ENCODE results near the gene YWHAB. TPM values are rescaled to one million over a fixed set of nuclear protein-coding genes. Genes with fewer than 3 reads are reported as not detected.

Gene YWHAB
- polyA plus RNA-seq, 4 donors: 125 to 157 (median 138) TPM

DNA sequence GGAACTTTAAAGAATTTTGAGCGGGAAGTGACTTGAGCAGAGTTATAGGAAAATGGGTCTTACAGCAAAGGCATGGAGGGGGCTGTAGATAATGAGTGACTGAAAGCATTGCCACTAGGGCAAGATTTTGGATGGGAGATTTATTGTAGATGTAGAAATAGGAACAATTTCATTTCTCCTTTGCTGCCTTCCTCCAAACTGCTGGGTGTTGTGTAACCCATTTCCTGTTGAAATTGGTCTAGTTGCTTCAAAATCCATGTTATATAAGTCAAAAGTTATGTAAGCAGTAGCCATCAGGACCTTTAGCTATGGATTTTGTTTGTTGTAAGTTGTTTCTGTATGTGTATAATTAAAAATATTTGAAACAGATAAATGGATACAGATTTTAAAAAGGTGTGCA lies 11.1 kb downstream of the YWHAB start:
- no peaks in the 10 kb centered on the region for H3K27me3 ChIP-seq (ENCODE audit: control insufficient read depth in 3 of 3, insufficient read depth in 3 of 3, low read length in 3 of 3)
- 83 to 100% (median 100%) methylated on average over 1 of the region's 1 CpG for WGBS, 3 donors
- no peak for DNase-seq
- no peak overlapping the region for H3K4me3 ChIP-seq (ENCODE audit: low read depth in 1 of 3, low read length in 3 of 3)
- no peaks in the 10 kb centered on the region for H3K9me3 ChIP-seq (ENCODE audit: control insufficient read depth in 2 of 2, insufficient read depth in 1 of 2, low read depth in 1 of 2, low read length in 1 of 2)
- no peak overlapping the region for H3K27ac ChIP-seq (ENCODE audit: low read depth in 1 of 3, low read length in 2 of 3)
- H3K4me1 ChIP-seq (ENCODE audit: control insufficient read depth in 3 of 3, insufficient read depth in 2 of 3, low read depth in 1 of 3, low read length in 2 of 3): peaks cover 4 to 24% (median 12%) of the 10 kb centered on the region in 3 donors
- peaks cover 0 to 4% (median 3%) of the 10 kb centered on the region in 3 donors for H3K36me3 ChIP-seq (ENCODE audit: control insufficient read depth in 3 of 3, insufficient read depth in 2 of 3, low read depth in 1 of 3, low read length in 3 of 3)
- no peak for FAIRE-seq

DNA sequence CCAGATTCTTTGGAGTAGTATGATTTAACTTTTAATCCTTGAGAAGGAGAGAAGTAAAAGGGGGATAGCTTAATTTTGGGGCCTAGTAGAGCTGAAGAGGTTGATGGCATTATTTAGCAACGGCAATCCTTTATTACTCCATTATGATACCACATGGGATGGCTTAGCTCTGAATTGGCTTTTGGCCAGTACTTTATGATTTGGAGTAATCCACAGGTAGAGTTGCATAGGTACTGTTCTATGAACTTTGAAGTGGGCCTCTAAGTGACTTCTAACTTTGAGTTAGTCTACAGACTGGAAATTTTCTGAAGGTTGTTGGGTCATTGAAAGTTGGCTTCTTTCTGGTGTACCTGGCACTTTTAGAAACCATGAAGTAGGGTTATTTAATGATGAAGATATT lies 11.6 kb downstream of the YWHAB start:
- Histone ChIP-seq H3K36me3 (ENCODE audit: control insufficient read depth in 3 of 3, insufficient read depth in 2 of 3, low read depth in 1 of 3, low read length in 3 of 3) (peaks cover 3 to 5% (median 4%) of the 10 kb centered on the region in 3 donors), H3K9me3 (ENCODE audit: control insufficient read depth in 2 of 2, insufficient read depth in 1 of 2, low read depth in 1 of 2, low read length in 1 of 2) (no peaks in the 10 kb centered on the region), H3K4me1 (ENCODE audit: control insufficient read depth in 3 of 3, insufficient read depth in 2 of 3, low read depth in 1 of 3, low read length in 2 of 3) (peaks cover 4 to 24% (median 12%) of the 10 kb centered on the region in 3 donors), H3K27ac (ENCODE audit: low read depth in 1 of 3, low read length in 2 of 3) (peak overlapping the region; percentile 27 to 66 (median 32)), H3K4me3 (ENCODE audit: low read depth in 1 of 3, low read length in 3 of 3) (no peak overlapping the region), H3K27me3 (ENCODE audit: control insufficient read depth in 3 of 3, insufficient read depth in 3 of 3, low read length in 3 of 3) (no peaks in the 10 kb centered on the region)
- DNase-seq: peak; percentile 79 to 90
- WGBS, 3 donors: 24 to 50% (median 27%) methylated on average over 1 of the region's 1 CpG
- FAIRE-seq: no peak

DNA sequence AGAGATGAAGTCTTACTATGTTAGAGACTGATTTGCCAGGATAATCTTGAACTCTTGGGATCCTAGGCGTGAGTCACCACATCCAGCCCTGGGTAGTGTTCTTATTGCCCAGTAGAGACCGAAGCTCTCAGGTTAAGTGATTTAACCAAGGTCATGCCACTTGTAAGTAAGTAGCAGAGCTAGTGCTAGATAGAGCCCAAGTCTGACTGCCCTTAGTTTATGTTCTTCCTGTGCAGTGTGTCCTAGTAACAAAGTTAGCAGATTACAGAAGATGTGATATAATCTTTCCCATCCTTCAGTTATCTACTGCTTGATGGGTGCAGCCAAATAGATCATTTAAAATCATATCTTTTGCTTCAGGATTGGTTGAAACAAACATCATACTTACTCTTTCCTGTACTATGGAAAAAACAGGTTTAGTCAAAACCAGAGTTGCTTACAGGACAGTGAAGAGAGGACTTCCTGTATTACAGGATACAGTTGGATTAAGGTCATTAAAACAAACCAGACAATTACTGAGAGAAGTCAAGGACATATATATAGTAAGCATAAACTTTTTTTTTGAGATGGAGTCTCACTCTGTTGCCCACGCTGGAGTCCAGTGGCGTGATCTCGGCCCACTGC lies 14.8 kb downstream of the YWHAB start:
- Histone ChIP-seq H3K36me3 (ENCODE audit: control insufficient read depth in 3 of 3, insufficient read depth in 2 of 3, low read depth in 1 of 3, low read length in 3 of 3) (peaks cover 8 to 19% (median 18%) of the 10 kb centered on the region in 3 donors), H3K9me3 (ENCODE audit: control insufficient read depth in 2 of 2, insufficient read depth in 1 of 2, low read depth in 1 of 2, low read length in 1 of 2) (no peaks in the 10 kb centered on the region), H3K4me1 (ENCODE audit: control insufficient read depth in 3 of 3, insufficient read depth in 2 of 3, low read depth in 1 of 3, low read length in 2 of 3) (peaks cover 4 to 18% (median 12%) of the 10 kb centered on the region in 3 donors), H3K4me3 (ENCODE audit: low read depth in 1 of 3, low read length in 3 of 3) (no peak overlapping the region), H3K27ac (ENCODE audit: low read depth in 1 of 3, low read length in 2 of 3) (peak overlapping the region in 1 of 3 donors; percentile 11), H3K27me3 (ENCODE audit: control insufficient read depth in 3 of 3, insufficient read depth in 3 of 3, low read length in 3 of 3) (no peaks in the 10 kb centered on the region)
- 79 to 84% (median 80%) methylated on average over 5 of the region's 5 CpGs for WGBS, 3 donors
- DNase-seq (peak in 1 of 2 donors; percentile 37), FAIRE-seq (no peak)

DNA sequence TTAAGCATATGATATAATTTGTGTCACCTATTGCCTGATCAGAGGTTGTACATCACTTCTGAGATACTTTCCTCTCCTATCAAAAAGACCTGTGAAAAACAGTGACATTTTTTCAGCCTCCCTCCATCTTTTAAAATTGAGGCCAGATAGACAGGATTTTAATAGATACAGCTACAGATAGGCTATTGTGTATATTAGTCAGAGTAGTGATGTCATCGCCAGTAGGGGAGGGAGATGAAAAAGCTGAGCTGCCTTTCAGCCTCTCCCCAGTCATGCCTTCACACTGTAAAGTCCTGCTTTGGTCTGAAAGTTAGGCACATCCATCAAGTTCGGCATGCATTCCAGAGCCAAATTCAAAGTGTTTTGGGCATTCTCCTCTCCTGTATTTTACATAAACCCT lies 16.5 kb downstream of the YWHAB start:
- Histone ChIP-seq H3K27ac (ENCODE audit: low read depth in 1 of 3, low read length in 2 of 3) (no peak overlapping the region), H3K9me3 (ENCODE audit: control insufficient read depth in 2 of 2, insufficient read depth in 1 of 2, low read depth in 1 of 2, low read length in 1 of 2) (no peaks in the 10 kb centered on the region), H3K4me1 (ENCODE audit: control insufficient read depth in 3 of 3, insufficient read depth in 2 of 3, low read depth in 1 of 3, low read length in 2 of 3) (peaks cover 0 to 8% (median 8%) of the 10 kb centered on the region in 3 donors), H3K36me3 (ENCODE audit: control insufficient read depth in 3 of 3, insufficient read depth in 2 of 3, low read depth in 1 of 3, low read length in 3 of 3) (peaks cover 8 to 28% (median 21%) of the 10 kb centered on the region in 3 donors), H3K27me3 (ENCODE audit: control insufficient read depth in 3 of 3, insufficient read depth in 3 of 3, low read length in 3 of 3) (no peaks in the 10 kb centered on the region), H3K4me3 (ENCODE audit: low read depth in 1 of 3, low read length in 3 of 3) (no peak overlapping the region)
- FAIRE-seq: no peak
- no peak for DNase-seq
- 83 to 92% (median 85%) methylated on average over 2 of the region's 2 CpGs for WGBS, 3 donors

DNA sequence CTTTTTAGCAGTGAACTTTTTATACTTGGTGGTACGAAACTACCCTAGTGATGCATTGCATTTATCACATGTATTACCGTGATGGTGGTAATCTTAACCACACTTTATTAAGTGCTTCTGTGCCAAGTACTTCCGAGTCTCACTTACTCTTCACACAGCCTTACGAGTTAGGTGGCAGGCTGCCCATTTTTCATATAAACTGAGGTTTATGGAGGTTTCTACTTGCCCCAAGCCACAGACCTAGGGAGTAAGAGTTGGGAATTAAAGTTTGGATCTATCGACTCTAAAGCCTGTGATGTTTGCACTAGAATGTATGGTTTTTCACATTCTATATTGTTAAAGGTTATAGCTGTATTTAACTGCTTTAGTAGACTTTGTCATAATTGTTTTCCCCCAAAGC lies 18.9 kb downstream of the YWHAB start:
- no peak for FAIRE-seq
- no peaks in the 10 kb centered on the region for H3K27me3 ChIP-seq (ENCODE audit: control insufficient read depth in 3 of 3, insufficient read depth in 3 of 3, low read length in 3 of 3)
- peaks cover 18 to 29% (median 23%) of the 10 kb centered on the region in 3 donors for H3K36me3 ChIP-seq (ENCODE audit: control insufficient read depth in 3 of 3, insufficient read depth in 2 of 3, low read depth in 1 of 3, low read length in 3 of 3)
- no peak for DNase-seq
- 81 to 90% (median 84%) methylated on average over 5 of the region's 5 CpGs for WGBS, 3 donors
- no peak overlapping the region for H3K4me3 ChIP-seq (ENCODE audit: low read depth in 1 of 3, low read length in 3 of 3)
- H3K9me3 ChIP-seq (ENCODE audit: control insufficient read depth in 2 of 2, insufficient read depth in 1 of 2, low read depth in 1 of 2, low read length in 1 of 2): no peaks in the 10 kb centered on the region
- H3K27ac ChIP-seq (ENCODE audit: low read depth in 1 of 3, low read length in 2 of 3): no peak overlapping the region
- peaks cover 3 to 4% (median 3%) of the 10 kb centered on the region in 3 donors for H3K4me1 ChIP-seq (ENCODE audit: control insufficient read depth in 3 of 3, insufficient read depth in 2 of 3, low read depth in 1 of 3, low read length in 2 of 3)

DNA sequence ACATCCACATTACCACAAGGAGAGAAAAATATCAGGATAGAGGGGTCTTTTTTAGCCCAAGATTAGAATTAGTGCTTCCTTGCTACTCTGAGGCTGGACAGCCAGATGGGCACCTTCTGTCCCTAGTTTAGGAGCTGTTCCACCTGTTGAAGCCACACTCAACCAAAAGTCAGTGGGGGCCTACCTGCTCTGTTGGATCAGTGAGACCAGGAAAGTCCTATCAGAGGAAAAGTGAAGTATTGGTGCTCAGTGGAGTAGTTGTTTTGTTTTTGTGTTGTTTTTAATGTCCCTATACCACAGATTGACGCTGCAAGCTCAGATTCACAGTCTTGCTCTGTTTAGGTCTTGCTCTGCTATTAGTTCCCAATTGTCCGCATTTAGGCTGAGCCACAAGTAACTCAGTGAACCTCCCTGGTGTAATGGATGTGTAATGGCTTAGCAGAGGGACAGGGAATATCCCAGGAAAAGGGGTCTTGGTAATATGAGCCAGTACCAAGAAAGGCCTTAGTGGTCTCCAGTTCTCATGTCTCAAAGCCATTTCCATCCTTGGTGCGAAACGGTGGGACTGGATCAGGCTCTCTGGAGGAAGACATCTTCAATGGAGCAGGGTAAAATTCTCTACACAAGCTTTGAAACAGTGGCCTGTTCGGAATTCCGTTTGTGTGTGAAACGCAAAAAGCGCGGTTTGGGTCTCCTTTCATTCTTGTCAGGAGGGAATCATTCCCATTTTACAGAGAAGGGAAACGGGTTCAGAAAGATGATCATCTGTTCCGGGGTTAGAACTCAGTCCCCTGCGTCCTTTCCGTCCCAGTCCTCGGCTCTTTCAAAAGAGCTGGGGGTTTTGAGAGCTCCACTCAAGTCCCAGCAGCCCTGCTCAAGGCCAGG lies 23.7 kb downstream of the YWHAB start:
- Histone ChIP-seq H3K4me1 (ENCODE audit: control insufficient read depth in 3 of 3, insufficient read depth in 2 of 3, low read depth in 1 of 3, low read length in 2 of 3) (peaks cover 3 to 11% (median 3%) of the 10 kb centered on the region in 3 donors), H3K4me3 (ENCODE audit: low read depth in 1 of 3, low read length in 3 of 3) (peak overlapping the region in 2 of 3 donors; percentile 64 to 71), H3K36me3 (ENCODE audit: control insufficient read depth in 3 of 3, insufficient read depth in 2 of 3, low read depth in 1 of 3, low read length in 3 of 3) (peaks cover 11 to 20% (median 19%) of the 10 kb centered on the region in 3 donors), H3K27me3 (ENCODE audit: control insufficient read depth in 3 of 3, insufficient read depth in 3 of 3, low read length in 3 of 3) (no peaks in the 10 kb centered on the region), H3K9me3 (ENCODE audit: control insufficient read depth in 2 of 2, insufficient read depth in 1 of 2, low read depth in 1 of 2, low read length in 1 of 2) (peaks cover 0 to 2% of the 10 kb centered on the region in 2 donors), H3K27ac (ENCODE audit: low read depth in 1 of 3, low read length in 2 of 3) (no peak overlapping the region)
- DNase-seq (peak in 1 of 2 donors; percentile 11), FAIRE-seq (no peak)
- 28 to 32% (median 30%) methylated on average over 14 of the region's 14 CpGs for WGBS, 3 donors

DNA sequence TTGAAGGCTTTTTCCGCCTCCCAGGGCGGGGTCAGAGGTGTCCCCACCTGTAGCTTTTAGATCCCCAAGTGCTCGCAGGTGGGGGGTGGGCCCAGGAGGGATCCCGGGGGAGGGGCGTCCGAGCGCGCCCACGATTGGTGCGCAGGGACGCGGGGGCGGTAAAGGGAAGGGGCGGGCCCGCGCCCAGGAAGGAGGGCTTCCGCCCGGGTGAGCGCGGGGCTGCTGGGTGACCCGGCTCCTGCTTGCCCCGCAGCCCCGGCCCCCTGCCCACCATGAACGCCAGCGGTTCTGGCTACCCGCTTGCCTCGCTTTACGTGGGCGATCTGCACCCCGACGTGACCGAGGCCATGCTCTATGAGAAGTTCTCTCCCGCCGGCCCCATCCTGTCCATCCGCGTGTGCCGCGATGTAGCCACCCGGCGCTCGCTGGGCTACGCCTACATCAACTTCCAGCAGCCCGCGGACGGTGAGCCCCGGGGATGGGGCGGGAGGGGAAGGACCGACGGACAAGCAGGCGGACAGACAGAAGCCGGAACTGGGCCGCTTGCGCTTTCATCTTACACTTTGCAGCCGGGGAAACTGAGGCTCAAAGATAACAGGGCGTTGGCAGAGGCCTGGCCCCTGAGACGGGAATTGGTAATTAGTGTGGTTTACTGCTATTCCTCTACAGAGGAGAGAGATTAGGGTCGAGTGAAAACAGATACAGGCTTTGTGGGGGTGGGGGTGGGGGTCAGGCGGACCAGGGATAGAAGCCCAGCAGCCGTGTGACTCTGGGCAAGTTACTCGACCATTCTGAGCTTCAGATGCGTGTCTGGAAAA lies 24.6 kb downstream of the YWHAB start, which contains the start of gene PABPC1L:
PABPC1L (plus strand) TSS at position 189 of the 818 bp plus-strand sequence; CDS start at position 273, 84 bp downstream.
- H3K27ac ChIP-seq (ENCODE audit: low read depth in 1 of 3, low read length in 2 of 3): peak within 1 kb of the TSS in 1 of 3 donors; percentile 8
- peak; percentile 72 to 81 for DNase-seq
- peak within 1 kb of the TSS; percentile 48 to 71 (median 64) for H3K4me3 ChIP-seq (ENCODE audit: low read depth in 1 of 3, low read length in 3 of 3)
- peaks cover 7 to 20% (median 12%) of the 10 kb centered on the region in 3 donors for H3K36me3 ChIP-seq (ENCODE audit: control insufficient read depth in 3 of 3, insufficient read depth in 2 of 3, low read depth in 1 of 3, low read length in 3 of 3)
- FAIRE-seq: no peak
- H3K4me1 ChIP-seq (ENCODE audit: control insufficient read depth in 3 of 3, insufficient read depth in 2 of 3, low read depth in 1 of 3, low read length in 2 of 3): peaks cover 3 to 11% (median 3%) of the 10 kb centered on the region in 3 donors
- 2 to 3% (median 2%) methylated on average over 51 to 61 of the region's 61 CpGs for WGBS, 3 donors
- H3K27me3 ChIP-seq (ENCODE audit: control insufficient read depth in 3 of 3, insufficient read depth in 3 of 3, low read length in 3 of 3): no peaks in the 10 kb centered on the region
- peaks cover 0 to 2% of the 10 kb centered on the region in 2 donors for H3K9me3 ChIP-seq (ENCODE audit: control insufficient read depth in 2 of 2, insufficient read depth in 1 of 2, low read depth in 1 of 2, low read length in 1 of 2)
